GM23248 (cell line): ENCODE results near the gene LDB2.

Experiments
- EZH2 ChIP-seq: fragments of 200-600 bp; sonication (generic); IDR thresholded peaks from 2 replicates; pipeline ENCODE4 v1.6.1; 2018; ENCODE audit warnings: antibody characterized with exemption, mild to moderate bottlenecking; ENCODE audit not compliant: insufficient read depth, poor library complexity, severe bottlenecking
- EZH2phosphoT487 ChIP-seq: fragments of 200-600 bp; sonication (generic); IDR thresholded peaks from 2 replicates; pipeline ENCODE4 v1.6.1; 2018; ENCODE audit warnings: antibody characterized with exemption, moderate library complexity, mild to moderate bottlenecking, low read depth; ENCODE audit not compliant: insufficient read depth

GRCh38 chr4:16783119-16783518 lies 115.3 kb downstream of the LDB2 start:
- TF ChIP-seq EZH2, result no peak
- TF ChIP-seq EZH2phosphoT487, result no peak
